HTR-8/SVneo (cell line): Measurements from ENCODE around the gene IRX4.
"Not testable (repeated sequence)": the region's sequence is repeated elsewhere in the genome, so short reads cannot be mapped to it uniquely, and the experiment has no call there.

Source experiments
- DNase-seq: peaks from one replicate; pipeline ENCODE4 v3.0.0; 2011; ENCODE audit warnings: low spot score, mixed read lengths; ENCODE audit not compliant: insufficient read length
- FAIRE-seq: peaks from 2 replicates; lab custom pipeline; 2011; peaks lifted over from hg19 to GRCh38; lab: Jason Lieb, UNC

Gene IRX4

DNA sequence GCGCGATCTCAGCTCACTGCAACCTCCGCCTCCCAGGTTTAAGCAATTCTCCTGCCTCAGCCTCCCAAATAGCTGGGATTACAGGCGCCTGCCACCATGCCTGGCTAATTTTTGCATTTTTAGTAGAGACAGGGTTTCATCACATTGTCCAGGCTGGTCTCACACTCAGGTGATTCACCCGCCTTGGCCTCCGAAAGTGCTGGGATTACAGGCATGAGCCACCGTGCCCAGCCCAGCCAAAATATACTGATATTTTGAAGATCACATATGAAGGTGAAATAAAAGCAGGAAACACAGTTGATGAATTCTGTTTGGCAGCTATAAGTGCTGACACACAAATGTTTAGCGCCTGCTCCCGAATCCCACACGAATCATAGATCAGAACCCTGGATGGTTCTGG, 39.0 kb downstream of the IRX4 start:
- not testable (repeated sequence) for DNase-seq, FAIRE-seq

DNA sequence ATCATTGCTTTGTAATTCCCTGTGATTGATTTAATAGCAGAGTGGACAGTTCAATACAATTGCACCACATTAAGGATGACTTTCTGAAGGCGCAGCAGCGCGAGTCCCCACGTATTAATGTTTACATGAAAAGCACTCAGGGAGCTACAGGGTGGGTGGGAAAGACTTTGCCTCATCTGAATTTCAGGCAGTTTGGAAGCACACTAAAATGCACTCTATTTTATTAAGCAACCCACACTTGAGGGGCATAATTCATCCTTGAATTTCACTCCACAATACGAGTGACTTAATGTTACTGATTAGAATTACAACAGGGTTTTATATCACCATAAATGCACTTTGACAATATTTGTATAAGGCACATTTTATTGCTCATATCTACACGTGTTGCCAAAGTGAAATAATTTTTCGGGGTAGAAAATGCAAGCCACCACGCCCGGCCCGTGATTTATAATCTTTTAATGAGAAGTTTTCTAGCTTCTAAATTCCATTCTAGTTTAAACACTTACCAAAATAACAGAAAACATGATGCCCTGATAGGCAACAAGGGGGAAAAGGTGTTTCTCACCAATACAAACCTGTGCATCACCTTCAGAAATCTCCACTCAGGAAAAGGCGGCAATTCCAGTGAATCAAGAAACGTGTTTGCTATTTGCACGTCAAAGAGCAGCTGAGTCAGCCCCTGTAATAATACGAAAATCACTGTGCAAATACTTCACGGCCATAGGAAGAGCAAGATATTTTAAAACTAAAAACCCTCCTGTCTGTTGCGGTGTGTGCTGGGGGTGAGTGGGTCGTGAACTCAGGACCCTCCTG, 40.5 kb downstream of the IRX4 start:
- FAIRE-seq, result no peak
- DNase-seq, result no peak

DNA sequence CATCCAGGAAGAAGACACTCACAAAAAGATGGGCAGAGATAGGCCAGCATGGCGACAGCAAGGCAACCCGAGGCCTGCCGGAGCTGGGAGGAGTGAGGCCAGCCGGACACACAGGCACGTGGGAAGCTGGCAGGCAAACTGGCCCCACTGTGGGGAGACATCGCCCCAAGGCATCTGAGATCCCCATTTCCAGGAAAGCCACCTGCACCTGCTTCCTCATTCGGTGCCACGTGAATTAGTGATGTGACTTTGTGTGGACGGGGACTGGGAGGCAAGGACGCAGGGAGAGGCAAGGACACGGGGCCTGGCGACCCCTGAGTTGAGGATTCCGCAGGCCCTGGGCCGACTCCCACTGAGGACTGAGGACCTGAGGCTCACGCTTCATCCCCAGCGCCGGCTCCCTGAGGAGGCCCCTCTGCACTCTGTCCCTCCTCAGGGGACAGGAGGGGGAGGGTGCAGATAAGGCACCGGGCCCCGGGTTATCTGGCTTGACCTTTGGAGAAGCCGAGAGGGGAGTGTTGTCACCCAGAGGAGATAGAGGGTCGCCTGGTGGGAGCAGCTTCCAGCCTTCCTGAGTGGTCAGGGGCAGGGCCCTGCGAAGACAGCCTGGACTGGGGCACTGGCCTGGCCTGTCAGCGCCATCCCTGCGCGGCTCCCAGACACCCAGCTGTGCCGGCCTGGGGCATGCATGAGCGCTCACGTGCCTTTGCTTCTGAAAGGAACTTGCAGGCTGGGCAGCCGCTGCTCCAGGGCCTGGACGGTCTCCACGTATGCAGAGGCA, 41.8 kb downstream of the IRX4 start:
- no peak for FAIRE-seq

DNA sequence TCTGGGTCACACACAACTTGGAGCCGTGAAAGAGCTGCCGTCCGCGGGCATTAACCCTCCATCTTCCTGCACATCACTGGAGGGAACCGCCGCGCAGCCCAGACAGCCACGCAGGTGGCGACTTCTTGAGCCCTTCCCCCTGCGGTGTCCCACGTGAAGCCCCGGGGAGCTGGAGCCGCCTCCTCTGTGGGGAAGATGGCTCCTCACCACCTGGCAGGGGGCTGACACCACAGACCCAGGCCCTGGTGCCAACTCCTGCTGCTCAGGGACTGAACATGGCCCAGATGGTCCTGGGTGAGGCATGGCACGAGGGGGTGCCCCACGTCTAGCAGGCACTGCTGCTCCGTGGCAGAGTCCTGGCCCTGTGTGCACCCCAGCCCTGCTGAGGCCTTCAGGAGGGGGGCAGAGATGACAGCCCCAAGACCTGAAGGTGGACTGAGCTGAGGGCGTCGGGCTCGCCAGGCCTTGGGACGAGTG, 42.6 kb downstream of the IRX4 start:
- DNase-seq (no peak), FAIRE-seq (no peak)

More for the DNA sequence above, 41.8 kb downstream of the IRX4 start:
- DNase-seq, result no peak

DNA sequence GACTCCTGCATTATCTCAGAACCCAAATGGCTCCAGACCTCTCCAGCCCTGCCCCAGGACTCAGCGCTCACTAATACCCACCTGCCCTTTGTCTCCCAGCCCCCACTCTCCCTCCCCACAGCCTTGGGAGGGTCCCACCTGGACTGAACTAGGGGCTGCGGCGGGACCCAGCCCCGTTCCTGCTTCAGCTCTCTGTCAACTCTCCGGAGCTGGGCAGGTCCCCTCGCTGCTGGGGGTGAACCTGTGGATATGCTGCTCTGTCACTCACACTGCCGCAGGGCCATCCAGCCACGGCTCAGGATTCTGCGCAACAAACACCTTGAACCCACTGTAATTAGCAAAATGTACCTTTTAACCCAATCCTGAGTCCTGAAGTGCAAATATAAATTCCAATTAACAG, 44.7 kb downstream of the IRX4 start:
- DNase-seq, result no peak
- FAIRE-seq, result no peak

DNA sequence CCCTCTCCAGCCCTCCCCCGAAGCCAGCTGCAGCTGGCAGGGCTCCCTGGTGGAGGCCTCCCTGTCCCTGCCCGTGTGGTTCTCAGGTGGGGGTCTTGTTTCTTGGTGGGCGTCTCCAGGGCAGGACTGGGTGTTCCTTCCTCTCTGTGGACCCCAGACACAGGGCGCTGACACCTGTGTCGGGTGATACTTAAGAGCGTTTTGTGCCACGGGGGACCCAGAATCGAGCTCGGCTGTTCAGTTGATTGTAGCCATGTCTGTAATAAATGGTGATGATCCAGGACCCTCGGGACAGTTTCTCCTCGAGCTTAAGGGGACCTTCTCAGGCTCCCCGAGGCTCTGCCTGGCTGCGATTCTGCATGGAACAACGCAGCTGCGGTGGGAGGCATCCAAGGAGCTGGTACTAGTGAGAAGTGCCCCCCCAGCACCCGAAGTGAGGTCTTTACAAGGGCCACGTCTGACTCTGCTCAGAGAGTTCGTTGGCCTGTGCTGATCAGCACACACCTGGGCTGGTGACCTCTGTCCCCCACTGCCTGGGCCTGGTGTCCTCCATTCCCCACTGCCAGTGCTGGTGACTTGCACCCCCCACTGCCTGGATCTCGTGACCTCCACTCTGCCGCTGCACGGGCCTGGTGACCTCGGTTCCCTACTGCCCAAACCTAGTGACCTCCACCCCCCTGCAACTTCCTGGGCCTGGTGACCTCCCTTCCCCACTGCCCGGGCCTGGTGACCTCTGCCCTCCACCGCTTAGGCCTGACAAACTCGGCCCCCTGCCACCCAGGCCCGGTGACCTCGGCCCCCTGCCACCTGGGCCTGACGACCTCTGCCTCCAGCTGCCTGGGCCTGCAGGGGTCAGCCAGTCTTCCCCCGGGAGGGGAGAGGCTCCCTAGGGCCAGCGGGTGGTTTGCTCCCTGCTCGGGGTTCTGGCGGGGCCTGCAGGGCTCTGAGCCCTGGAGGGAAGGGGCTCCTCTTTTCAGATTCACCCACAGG, 45.5 kb downstream of the IRX4 start:
- FAIRE-seq (no peak), DNase-seq (no peak)

DNA sequence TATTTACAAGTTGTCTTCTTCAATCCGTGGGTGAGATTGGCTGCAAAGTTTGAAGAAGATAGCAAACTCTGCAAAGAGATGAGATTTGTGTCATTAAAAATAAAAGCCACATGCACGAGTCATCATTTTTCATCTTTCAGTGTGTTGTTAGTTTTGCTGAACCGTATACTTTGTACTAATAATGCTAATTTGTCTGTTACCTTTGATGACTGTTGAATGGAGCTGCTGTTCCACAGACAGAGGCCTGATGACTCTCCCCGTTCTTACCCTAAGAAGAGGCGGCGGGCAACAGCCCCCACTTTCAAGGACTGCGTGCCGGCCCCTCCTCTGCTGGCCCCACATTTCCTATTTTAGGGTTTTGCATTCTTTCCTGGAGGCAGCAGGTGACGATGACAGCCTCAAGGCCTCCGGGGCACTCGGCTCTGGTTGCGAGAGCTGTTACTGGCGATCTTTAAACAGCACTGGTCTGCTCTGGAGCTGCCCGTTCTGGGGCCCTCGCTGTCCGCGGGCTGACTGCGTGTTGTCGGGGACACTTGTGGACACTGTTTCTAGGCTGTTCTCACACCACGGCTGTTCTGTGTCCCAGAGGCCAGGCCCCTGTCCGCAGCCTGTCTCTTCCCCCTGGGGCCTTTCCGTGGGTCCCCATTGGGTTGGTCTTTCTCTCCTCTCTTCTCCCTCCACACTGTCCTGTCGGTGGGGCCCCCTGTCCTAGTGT, 46.4 kb downstream of the IRX4 start:
- FAIRE-seq, result no peak
- DNase-seq, result no peak

DNA sequence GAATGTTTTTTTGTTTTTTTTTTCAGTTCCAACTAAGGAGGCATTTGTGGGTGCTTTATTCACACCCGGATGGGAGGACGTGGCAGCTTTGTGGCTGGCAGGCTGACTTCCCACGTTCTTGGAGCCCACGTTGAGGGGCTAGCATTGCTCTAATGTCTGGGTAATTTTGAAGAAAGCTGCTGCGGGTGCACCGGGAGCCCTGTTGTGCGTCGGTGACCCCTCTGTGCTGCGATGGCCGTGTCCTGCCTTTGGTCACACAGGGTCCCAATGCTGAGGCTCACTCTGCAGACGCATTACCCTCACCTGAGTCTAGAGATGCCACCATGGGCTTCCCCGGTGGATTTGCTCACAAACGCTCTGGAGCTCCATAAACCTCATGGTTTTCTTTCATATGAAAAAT, 47.3 kb downstream of the IRX4 start:
- no peak for FAIRE-seq

DNA sequence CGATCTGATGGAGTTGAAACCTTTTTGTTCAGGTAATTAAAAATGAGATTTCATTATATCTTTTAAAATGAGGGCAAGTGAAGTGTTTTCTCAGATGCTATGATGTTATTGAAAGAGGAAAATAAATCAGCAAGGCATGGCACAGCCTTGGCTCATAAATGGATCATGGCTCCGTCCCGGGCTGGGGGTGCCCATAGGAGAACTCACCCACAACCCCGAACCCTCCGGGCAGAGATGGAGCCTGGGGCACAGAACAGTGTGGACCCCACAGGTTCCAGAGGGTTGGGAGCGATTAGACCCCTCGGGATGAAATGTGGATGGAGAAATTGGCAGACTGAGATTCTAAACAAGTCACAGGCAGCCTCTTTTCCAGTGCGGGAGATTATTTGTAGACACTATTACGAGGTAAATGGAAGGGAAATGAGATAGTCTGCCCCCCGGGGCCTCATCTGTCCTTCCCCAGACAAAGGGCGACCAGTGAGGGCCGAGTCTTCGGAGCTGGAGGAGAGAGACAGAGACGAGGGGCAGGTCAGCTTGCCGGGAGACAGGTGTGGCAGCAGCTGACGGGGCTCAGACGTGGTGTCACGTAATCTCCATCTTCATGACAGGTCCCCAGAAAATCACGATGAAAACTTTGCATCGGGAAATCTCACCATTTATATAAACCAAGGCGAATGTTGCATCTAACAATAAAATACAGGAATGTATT, 47.9 kb downstream of the IRX4 start:
- no peak for DNase-seq

More for the DNA sequence above, 47.3 kb downstream of the IRX4 start:
- DNase-seq, result no peak

DNA sequence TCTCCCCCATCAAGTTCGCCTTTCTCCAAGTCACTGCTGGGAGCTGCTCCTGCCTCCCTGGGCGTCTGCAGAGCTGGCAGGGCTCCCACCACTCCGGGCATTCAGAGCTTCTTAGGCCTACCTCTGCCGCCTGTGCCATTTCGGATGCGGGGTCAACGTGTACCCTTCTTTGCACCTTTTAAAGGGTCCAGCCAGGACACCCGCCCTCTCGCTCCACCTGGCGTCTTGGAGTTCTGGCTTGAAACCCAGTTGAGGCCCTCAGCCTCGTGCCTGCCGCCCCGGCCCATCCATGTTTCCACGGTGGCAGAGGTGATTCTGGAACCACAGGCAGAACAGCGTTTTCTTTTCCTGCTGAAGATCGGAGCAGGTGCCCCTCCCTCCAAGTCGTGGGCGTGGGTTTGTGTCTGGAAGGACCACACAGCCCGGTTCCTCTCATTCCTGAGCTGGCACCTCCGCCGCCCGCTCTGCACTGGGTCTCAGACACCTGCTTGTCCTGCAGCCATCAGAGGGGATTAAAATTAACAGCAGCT, 48.6 kb downstream of the IRX4 start:
- DNase-seq (no peak), FAIRE-seq (no peak)

More for the DNA sequence above, 47.9 kb downstream of the IRX4 start:
- no peak for FAIRE-seq

DNA sequence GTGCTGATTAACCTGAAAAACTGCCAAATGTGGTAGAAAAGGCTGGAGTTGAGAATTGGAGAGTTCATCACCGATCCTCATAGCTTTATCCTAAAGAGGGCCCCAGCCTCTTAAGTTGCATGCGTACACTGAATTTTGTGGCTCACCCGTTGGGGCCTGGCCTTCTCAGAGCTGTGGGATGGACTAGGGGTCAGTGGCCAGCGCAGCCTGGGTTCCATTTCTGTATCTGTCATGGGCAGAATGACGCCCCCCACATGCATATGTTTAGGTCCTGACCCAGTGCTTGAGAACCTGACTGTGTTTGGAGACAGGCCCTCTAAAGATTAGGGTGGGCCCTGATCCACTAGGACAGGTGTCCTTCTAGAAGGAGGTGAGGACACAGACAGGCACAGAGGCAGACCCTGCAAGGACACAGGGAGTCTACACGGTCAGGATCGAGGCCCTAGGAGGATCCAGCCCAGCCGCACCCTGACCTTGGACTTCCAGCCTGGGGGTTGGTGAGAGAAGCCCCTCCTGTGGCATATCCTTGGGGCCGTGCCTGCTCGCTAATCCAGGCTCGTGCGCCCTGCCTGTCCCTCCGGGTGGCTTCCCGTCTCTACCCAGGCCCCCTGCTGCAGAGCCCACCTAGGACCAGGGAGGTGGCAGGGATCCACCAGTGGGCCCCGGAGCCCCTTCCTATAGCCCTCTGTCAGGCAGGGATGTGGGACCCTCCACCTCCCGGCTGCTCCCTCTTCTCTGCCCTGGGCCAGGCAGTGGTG, 49.3 kb downstream of the IRX4 start:
- DNase-seq, result no peak
- no peak for FAIRE-seq

DNA sequence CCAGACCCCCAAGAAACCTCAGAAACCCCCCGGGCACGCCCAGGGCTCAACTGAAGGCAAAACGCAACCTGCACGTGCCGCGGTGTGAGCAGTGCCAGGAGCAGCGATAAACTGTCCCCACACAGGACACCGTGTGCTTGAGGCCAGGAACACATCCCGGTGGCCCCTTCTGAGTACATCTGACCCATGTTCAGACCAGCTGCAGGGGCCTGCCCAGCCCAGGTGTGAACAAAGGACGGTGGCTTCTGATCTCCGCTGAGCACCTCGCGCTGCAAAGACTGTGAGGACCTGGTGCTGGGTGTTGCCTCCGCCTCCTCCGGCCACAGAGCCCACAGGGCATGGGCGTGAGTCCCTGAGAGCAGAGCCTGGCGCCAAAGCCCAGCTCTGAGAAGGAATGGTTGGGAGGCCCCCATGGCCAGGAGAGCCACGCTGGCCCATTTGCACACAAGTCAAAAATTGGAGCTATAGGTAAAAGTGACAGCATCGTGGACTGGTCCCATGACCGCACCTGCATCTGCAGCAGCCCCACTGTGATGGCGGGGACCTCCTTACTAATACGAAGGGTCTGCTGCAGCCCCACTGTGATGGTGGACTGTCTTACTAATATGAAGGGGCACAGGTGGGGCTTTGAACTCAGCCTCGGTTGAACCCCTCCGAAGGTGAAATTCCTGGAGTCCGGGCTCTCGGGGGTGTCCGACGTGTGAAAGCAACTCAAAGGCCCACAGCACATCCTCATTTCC, 50.0 kb downstream of the IRX4 start:
- FAIRE-seq (no peak), DNase-seq (no peak)

DNA sequence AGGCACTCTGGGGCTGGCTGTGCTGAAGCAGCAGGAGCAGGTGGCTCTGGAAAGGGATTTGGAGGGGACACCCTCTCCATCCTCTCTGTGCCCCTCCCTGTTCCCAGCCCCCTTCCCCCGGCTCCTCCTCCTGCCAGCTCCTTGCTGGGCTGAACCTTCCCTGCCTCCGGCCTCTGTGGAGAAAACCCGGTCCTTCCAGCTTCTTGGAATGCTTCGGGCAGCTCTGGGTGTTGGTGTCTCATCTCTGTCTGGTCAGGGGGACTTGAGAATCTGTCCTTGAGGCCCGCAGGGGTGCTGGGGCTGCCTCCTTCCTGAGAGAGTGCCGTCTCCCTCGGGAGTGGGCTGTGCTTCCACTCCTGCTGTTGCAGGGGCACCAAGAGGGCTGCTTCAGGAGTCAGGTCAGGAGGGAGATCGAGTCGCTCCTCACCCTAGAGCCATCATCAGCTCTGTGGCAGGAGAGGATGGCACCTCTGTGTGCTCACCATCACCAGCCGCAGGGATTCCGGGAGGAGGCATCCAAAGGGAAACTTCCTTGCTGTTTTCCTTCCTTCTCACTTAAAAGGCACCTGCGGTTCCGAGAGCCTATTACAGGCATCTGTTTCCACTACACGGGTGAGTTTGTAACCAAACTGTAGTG, 50.9 kb downstream of the IRX4 start:
- DNase-seq (no peak), FAIRE-seq (no peak)

DNA sequence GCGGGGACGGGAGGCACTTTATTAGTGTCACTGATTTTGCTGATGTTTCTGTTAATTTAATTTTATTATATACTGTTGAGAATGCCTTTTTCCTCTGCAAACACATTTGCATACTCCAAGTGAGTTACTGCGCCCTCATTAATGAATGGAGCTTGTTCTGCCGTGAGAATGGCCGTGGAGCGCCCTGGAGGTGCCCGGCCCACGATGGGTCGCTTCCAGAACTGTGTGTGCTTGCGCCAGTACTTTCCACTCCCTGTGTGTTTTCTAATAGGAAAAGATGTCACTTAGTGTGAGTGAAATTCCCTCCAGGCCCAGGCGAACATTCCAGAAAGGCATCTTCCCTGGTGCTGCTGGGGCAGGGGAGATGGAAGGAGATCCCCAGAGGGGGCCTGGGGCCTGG, 51.5 kb downstream of the IRX4 start:
- no peak for FAIRE-seq

DNA sequence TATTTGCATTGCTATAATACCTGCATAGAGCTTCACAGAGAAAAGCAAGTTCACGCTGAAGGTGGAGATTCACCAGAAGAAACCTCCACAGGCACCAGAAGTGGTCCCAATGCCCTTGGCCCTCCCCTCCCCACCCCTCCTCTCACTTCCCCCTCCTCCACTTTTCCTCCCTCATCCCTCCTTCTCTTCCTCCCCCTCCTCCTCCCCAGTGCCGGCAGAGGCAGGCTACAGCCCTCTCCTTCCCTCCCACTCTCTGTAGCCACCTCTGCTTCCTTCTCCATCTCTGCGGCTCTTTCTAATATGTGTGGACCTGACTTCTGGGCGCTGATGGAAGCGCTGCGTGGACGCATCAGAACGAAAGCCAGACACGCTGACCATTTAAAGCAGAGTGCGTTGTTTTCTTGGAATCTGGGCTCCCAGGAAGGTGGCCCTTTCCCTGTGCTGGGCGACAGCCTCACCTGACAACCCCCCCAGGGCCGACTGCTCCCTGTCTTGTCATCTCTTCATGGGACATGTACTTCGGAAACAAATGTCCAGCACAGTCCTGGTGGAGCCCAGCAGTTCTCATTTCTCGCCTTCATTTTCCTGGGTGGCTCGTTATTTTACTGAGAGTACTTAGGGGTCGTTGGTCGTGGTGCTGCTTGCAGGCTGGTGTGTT, 52.0 kb downstream of the IRX4 start:
- no peak for DNase-seq
- no peak for FAIRE-seq

More for the DNA sequence above, 51.5 kb downstream of the IRX4 start:
- DNase-seq, result no peak

DNA sequence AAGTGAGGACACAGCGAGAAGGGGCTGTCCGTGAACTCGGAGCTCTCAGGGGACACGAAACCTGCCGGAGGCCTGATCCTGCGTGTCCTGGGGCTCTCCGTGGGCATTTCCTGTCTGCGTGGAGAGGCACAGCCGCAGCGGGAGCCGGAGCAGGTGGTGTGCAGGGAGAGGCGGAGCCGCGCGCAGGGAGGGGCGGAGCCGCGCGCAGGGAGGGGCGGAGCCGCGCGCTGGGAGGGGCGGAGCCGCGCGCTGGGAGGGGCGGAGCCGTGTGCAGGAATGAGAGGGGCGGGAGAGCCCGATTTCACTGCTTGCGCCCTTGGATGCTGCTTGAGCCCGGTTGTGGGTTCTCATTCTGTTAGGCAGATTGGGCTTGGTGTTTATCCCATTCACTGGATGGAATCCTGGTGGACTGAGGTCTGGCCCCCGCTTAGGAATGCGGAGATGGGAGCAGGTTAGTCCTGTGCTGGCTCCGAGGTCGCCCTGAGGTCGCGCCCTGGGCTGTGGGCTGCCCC, 54.8 kb downstream of the IRX4 start:
- FAIRE-seq, result no peak
- DNase-seq, result no peak
